Activated CD4-positive, alpha-beta memory T cell treated with anti-CD3 and anti-CD28 coated beads, Interleukin-2, amount 10 ng/mL, durations not matched to agents 7 days and 5 days (primary cell): ENCODE results near the gene COL17A1. TPM values are rescaled to one million over a fixed set of nuclear protein-coding genes. Genes with fewer than 3 reads are reported as not detected.

Experiments used
- CTCF ChIA-PET: fragments of 350-600 bp; sonication (Branson Sonifier 250); formaldehyde crosslinking; loops from one replicate; lab custom pipeline; 2021; ENCODE audit warnings: antibody characterized with exemption, inconsistent platforms; lab: Charles Lee
- POLR2A ChIA-PET: fragments of 350-600 bp; sonication (Branson Sonifier 250); formaldehyde crosslinking; loops from one replicate; lab custom pipeline; 2021; ENCODE audit warnings: antibody characterized with exemption; lab: Charles Lee
- DNase-seq: peaks from one replicate; pipeline ENCODE4 v3.0.0-alpha.2; 2020
- H3K27ac Mint-ChIP-seq: one replicate; pipeline ENCODE4 v1.8.0; 2021; ENCODE audit warnings: mild to moderate bottlenecking, mixed read lengths
- H3K27me3 Mint-ChIP-seq: one replicate; pipeline ENCODE4 v1.8.0; 2021; ENCODE audit warnings: mixed read lengths
- H3K36me3 Mint-ChIP-seq: one replicate; pipeline ENCODE4 v1.8.0; 2021; ENCODE audit warnings: low read depth, mixed read lengths
- H3K4me1 Mint-ChIP-seq: one replicate; pipeline ENCODE4 v1.8.0; 2021; ENCODE audit warnings: mixed read lengths
- H3K4me3 Mint-ChIP-seq: one replicate; pipeline ENCODE4 v1.8.0; 2021; ENCODE audit warnings: mild to moderate bottlenecking, mixed read lengths
- H3K9me3 Mint-ChIP-seq: one replicate; pipeline ENCODE4 v1.8.0; 2021; ENCODE audit warnings: mixed read lengths
- total RNA-seq, 2 experiments: library from RNA; stranded (reverse); gene quantifications; one replicate each; pipeline ENCODE4 v1.2.3, GENCODE V29; 2021

The COL17A1 gene
- total RNA-seq, 2 experiments from 2014 or later = not detected

DNA sequence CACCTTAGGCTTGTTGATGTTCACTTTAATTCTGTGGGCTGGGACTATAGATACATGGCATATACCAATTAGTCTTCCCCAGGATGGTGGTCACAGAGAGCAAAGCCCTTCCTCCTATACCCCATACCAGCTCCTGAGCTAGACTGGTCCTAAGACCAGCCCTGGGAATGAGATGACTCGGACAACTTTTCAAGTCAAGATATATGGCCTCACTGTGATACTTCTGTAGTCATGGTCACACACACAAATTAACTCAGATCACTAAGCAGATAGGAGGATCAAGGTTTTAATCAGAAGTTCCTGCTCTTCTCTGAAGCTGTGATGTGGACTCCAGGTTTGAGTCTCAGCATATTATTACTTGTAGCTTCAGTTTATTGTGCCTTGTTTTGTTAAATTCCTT lies 65.7 kb downstream of the COL17A1 start:
- Mint-ChIP-seq H3K27me3 (no peaks in the 10 kb centered on the region), H3K4me1 (peaks cover 19% of the 10 kb centered on the region), H3K9me3 (no peaks in the 10 kb centered on the region), H3K36me3 (peaks cover 62% of the 10 kb centered on the region), H3K27ac (no peak overlapping the region), H3K4me3 (no peak overlapping the region)
- ChIA-PET CTCF (no interaction called here), POLR2A (no interaction called here)
- no peak for DNase-seq

DNA sequence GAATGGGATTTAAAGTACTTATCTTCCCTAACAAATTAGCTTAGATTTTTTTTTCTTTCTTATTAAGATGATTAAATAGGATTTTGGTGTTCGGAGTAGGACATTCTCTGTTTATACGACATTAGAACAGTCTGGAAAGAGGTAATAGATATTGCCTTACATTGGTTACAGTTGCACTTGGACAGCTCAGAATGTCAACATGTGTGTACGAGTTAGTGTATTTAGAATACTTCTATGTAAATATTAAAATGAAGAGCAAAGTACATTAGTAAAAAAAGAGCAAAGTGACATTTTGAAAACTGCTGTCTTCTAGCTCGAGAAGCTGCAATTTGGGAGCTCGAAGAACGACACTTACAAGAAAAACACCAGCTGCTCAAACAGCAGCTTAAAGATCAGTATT lies 67.2 kb downstream of the COL17A1 start:
- peaks cover 57% of the 10 kb centered on the region for H3K36me3 Mint-ChIP-seq

DNA sequence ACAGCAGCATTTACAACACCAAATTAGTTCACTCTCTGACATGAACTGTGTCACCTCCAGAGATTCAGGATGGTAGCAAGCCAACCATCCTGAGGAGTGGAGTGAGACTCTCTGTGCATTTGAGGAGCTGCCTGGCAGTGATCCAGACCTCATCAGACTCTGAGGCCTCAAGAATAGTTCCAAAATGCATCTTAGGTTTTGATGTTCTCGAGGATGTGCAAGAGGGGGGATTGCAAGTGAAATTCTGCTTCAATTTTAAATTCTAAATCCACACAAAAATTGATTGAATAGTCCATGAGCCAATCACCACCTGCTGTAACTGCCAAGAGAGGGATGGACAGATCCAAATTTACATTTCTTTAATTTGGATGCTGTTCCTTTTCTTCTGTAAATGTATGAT lies 69.0 kb downstream of the COL17A1 start:
- ChIA-PET POLR2A (interaction anchor here (1.6 kb wide), 1 partner anchor 105 kb away, joined by 7 read pairs; the partner anchor contains the start of gene SFR1), CTCF (interaction anchor here (1.3 to 2.6 kb wide), 4 partner anchors 9 to 304 kb away, joined by 3 to 9 read pairs (median 4); partner anchors contain the start of gene SFR1)
- Mint-ChIP-seq H3K4me3 (no peak overlapping the region), H3K27ac (no peak overlapping the region), H3K4me1 (peaks cover 18% of the 10 kb centered on the region), H3K36me3 (peaks cover 56% of the 10 kb centered on the region), H3K9me3 (no peaks in the 10 kb centered on the region), H3K27me3 (no peaks in the 10 kb centered on the region)
- DNase-seq = no peak

More for the DNA sequence above, 67.2 kb downstream of the COL17A1 start:
- no peaks in the 10 kb centered on the region for H3K9me3 Mint-ChIP-seq
- ChIA-PET CTCF (interaction anchor here (0.9 to 2.6 kb wide), 6 partner anchors 10 to 306 kb away, joined by 3 to 9 read pairs (median 4); partner anchors contain the start of gene SFR1), POLR2A (interaction anchor here (0.8 to 1.8 kb wide), 4 partner anchors 13 to 51 kb away, joined by 3 to 5 read pairs (median 4); no protein-coding TSS in a partner anchor)
- H3K27me3 Mint-ChIP-seq = no peaks in the 10 kb centered on the region
- DNase-seq = no peak
- no peak overlapping the region for H3K27ac Mint-ChIP-seq
- H3K4me1 Mint-ChIP-seq = peaks cover 19% of the 10 kb centered on the region
- no peak overlapping the region for H3K4me3 Mint-ChIP-seq

DNA sequence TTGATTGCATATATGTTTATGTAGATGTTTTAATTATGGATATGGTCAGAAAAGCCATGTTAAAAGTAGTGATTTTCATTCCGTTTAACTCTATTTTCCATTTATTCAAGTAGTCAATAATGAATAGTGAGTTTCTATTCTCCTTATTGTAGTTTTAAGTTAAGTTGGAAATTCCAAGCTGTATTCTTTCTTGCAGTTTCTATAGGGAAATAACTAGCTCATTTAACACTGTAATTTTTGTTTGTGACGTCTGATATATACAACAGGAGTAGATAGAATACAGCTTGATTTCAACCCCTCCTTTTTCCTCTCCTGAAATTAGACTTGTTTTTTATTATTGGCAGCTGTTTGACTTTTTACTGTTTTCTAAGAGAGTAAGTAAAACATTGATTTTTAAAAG lies 71.5 kb downstream of the COL17A1 start:
- Mint-ChIP-seq H3K27me3 (no peaks in the 10 kb centered on the region), H3K36me3 (peaks cover 39% of the 10 kb centered on the region), H3K4me3 (no peak overlapping the region), H3K4me1 (peaks cover 7% of the 10 kb centered on the region), H3K9me3 (no peaks in the 10 kb centered on the region), H3K27ac (no peak overlapping the region)
- ChIA-PET CTCF (interaction anchor here (1.6 to 2.0 kb wide), 2 partner anchors 12 to 126 kb away, joined by 4 to 6 read pairs; no protein-coding TSS in a partner anchor), POLR2A (no interaction called here)
- DNase-seq = no peak

DNA sequence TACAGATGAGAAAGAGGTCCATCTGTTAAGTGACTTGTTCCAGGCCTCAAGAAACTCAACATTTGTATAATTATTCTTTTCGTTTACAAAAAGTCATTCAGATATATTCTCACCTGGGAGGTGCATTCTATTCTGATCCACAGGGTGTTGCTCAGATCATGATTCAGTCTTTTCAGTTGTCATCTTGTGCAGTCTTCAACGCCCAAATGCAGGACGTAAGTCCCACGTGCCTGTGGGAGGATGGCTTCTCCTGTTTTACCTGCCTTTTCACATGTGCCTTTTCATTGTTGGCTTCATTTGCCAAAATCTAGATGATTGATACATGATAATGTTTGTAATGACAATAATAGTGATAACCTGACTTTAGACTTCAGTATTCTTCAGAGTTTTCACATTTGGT lies 72.2 kb downstream of the COL17A1 start:
- DNase-seq = no peak
- H3K27me3 Mint-ChIP-seq = no peaks in the 10 kb centered on the region
- ChIA-PET CTCF (no interaction called here), POLR2A (no interaction called here)
- no peak overlapping the region for H3K4me3 Mint-ChIP-seq
- no peak overlapping the region for H3K27ac Mint-ChIP-seq
- peaks cover 37% of the 10 kb centered on the region for H3K36me3 Mint-ChIP-seq
- H3K4me1 Mint-ChIP-seq = peaks cover 7% of the 10 kb centered on the region
- H3K9me3 Mint-ChIP-seq = no peaks in the 10 kb centered on the region

DNA sequence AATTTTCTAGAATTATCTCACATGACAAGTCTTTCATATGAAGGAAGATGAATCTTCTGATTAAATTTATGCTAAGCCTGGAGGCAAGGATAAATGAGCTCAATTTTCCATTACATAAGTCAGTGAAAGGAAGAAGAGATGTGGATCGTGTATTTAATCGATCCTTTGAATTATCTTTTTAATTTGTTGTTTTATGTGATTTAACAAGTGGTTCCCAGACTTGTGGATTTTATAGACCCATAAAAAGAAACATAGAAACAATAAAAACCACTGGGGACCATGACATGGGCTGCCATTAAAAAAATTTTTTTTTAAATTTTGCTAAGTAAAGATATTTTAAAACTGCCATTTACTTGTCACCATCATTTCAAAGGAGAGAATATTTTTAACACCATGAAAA lies 73.8 kb downstream of the COL17A1 start:
- peaks cover 4% of the 10 kb centered on the region for H3K4me1 Mint-ChIP-seq
- no peaks in the 10 kb centered on the region for H3K27me3 Mint-ChIP-seq
- no peak for DNase-seq
- H3K9me3 Mint-ChIP-seq = no peaks in the 10 kb centered on the region
- CTCF ChIA-PET = interaction anchor here (1.6 to 1.8 kb wide), 2 partner anchors 109 to 315 kb away, joined by 4 to 5 read pairs; partner anchors contain the start of gene SFR1
- H3K27ac Mint-ChIP-seq = no peak overlapping the region
- no peak overlapping the region for H3K4me3 Mint-ChIP-seq
- POLR2A ChIA-PET = no interaction called here
- H3K36me3 Mint-ChIP-seq = peaks cover 30% of the 10 kb centered on the region

DNA sequence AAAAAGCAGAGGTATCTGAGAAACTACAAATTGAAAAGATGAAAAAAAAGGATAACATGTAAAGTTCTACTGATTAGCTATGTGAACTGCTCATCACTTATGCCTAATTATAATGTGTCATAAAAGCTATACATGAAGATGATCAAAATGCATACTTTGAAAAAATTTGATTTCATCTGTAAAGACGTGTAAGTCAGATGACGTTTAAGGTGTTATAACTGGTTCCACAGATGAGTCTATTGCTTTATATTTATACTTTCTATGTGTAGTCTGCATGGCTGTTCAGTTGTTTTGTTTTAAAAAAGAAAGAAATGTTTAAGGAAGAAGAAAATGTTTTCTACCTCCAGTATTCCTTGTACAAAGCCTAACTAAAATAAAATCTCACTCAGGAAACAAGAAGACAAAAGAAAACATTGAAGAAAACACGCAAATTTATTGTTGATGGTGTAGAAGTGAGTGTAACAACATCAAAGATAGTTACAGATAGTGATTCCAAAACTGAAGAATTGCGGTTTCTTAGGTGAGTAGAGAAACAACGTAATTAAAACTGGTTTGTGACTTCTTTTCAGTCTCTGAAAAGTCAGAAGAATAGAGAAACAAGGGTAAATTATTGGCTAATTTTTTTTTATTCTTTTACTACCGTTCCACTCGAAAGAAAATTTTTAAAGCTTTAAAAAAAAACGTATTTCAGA lies 80.4 kb downstream of the COL17A1 start:
- CTCF ChIA-PET = interaction anchor here (1.0 kb wide), 1 partner anchor 319 kb away, joined by 3 read pairs; no protein-coding TSS in a partner anchor
- peak overlapping the region; percentile 61 for H3K27ac Mint-ChIP-seq
- no peak overlapping the region for H3K4me3 Mint-ChIP-seq
- H3K4me1 Mint-ChIP-seq = peaks cover 31% of the 10 kb centered on the region
- no peaks in the 10 kb centered on the region for H3K27me3 Mint-ChIP-seq
- no peak for DNase-seq
- peaks cover 48% of the 10 kb centered on the region for H3K36me3 Mint-ChIP-seq
- POLR2A ChIA-PET = interaction anchor here (0.9 to 1.6 kb wide), 3 partner anchors 13 to 39 kb away, joined by 3 to 4 read pairs (median 3); no protein-coding TSS in a partner anchor
- no peaks in the 10 kb centered on the region for H3K9me3 Mint-ChIP-seq

DNA sequence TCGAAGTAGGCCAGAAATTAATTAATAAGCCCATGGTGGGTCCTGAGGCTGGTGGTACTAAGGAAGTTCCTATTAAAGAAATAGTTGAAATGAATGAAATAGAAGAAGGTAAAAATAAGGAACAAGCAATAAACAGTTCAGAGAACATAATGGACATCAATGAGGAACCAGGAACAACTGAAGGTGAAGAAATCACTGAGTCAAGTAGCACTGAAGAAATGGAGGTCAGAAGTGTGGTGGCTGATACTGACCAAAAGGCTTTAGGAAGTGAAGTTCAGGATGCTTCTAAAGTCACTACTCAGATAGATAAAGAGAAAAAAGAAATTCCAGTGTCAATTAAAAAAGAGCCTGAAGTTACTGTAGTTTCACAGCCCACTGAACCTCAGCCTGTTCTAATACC lies 82.8 kb downstream of the COL17A1 start:
- H3K27ac Mint-ChIP-seq = no peak overlapping the region
- peaks cover 56% of the 10 kb centered on the region for H3K36me3 Mint-ChIP-seq
- no peak for DNase-seq
- H3K27me3 Mint-ChIP-seq = no peaks in the 10 kb centered on the region
- H3K4me3 Mint-ChIP-seq = no peak overlapping the region
- CTCF ChIA-PET = no interaction called here
- peaks cover 31% of the 10 kb centered on the region for H3K4me1 Mint-ChIP-seq
- H3K9me3 Mint-ChIP-seq = no peaks in the 10 kb centered on the region
- POLR2A ChIA-PET = no interaction called here

DNA sequence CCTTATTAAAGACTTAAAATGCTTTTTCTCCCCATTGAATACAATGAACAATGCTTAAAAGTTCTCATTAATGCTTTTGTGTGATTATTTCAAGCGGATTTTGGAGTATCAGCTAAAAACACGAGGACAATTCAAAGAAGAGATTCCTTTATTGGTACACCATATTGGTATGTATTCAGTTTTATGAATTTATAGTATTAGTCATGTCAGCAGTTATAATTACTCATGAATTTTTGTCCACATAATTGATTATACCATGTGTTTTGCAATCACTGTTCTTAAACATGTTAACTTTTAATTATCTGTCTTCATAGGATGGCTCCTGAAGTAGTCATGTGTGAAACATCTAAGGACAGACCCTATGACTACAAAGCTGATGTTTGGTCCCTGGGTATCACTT lies 86.9 kb downstream of the COL17A1 start:
- H3K4me1 Mint-ChIP-seq = peaks cover 31% of the 10 kb centered on the region
- POLR2A ChIA-PET = no interaction called here

DNA sequence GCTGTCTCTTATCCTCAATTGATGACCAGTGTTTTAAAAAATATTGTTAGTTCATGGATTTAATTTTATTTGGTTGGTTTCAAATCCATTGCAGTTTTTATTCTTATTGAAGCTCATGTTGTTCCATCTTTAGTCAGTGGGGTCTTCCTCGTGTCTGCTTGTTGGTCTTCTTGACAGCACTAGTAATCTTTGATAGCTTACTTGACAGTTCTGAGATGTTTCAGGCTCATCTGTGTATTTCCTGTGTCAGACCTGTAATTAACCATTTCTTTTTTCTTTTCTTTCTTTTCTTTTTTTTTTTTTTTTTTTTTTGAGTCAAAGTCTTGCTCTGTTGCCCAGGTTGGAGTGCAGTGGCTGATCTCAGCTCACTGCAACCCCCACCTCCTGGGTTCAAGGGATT lies 90.5 kb downstream of the COL17A1 start:
- Mint-ChIP-seq H3K27me3 (no peaks in the 10 kb centered on the region), H3K4me1 (peaks cover 19% of the 10 kb centered on the region), H3K27ac (no peak overlapping the region), H3K36me3 (peaks cover 47% of the 10 kb centered on the region), H3K9me3 (no peaks in the 10 kb centered on the region), H3K4me3 (no peak overlapping the region)
- ChIA-PET POLR2A (no interaction called here), CTCF (interaction anchor here (0.6 kb wide), 1 partner anchor 107 kb away, joined by 4 read pairs; no protein-coding TSS in a partner anchor)
- DNase-seq = no peak

More for the DNA sequence above, 86.9 kb downstream of the COL17A1 start:
- no peaks in the 10 kb centered on the region for H3K9me3 Mint-ChIP-seq
- no peak overlapping the region for H3K4me3 Mint-ChIP-seq
- peaks cover 63% of the 10 kb centered on the region for H3K36me3 Mint-ChIP-seq
- H3K27me3 Mint-ChIP-seq = no peaks in the 10 kb centered on the region
- CTCF ChIA-PET = interaction anchor here (1.2 kb wide), 1 partner anchor 10 kb away, joined by 4 read pairs; no protein-coding TSS in a partner anchor
- DNase-seq = no peak
- no peak overlapping the region for H3K27ac Mint-ChIP-seq

DNA sequence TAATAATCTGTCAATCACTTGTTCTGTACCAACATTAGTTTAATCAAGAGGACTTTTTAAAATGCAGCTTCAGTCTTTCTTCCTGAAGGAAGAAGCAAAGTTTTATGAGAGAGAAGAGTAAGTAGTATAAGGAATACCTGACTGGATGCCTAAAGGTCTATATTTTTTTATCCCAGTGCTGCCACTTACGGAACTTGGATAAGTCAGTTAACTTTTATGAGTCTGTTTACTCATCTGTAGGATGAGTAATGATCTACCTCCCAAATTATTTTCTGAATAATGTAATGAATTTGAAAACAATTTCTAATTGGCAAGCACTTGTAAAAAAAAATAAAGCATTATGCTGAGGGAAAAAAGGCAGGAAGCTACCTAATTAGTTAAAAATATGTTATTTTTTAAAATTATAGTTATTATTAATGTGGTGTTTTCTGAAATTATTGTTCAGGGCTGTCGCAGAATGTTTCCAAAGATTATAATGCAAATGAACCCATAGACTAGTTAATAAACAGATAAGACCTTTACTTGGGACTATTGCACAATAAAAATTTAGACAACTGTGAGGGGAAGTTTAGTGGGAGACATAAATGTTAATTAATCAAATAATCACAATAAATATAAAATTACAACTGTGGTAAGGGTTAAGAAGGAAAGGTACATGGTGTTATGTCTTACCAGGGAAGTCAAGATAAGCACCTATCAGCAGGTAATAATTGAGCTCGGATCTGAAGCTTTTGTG lies 94.1 kb downstream of the COL17A1 start:
- Mint-ChIP-seq H3K4me3 (no peak overlapping the region), H3K27me3 (no peaks in the 10 kb centered on the region), H3K36me3 (peaks cover 24% of the 10 kb centered on the region), H3K27ac (no peak overlapping the region), H3K9me3 (no peaks in the 10 kb centered on the region), H3K4me1 (peaks cover 24% of the 10 kb centered on the region)
- ChIA-PET CTCF (interaction anchor here (0.9 kb wide), 1 partner anchor 8 kb away, joined by 3 read pairs; no protein-coding TSS in a partner anchor), POLR2A (no interaction called here)
- no peak for DNase-seq

DNA sequence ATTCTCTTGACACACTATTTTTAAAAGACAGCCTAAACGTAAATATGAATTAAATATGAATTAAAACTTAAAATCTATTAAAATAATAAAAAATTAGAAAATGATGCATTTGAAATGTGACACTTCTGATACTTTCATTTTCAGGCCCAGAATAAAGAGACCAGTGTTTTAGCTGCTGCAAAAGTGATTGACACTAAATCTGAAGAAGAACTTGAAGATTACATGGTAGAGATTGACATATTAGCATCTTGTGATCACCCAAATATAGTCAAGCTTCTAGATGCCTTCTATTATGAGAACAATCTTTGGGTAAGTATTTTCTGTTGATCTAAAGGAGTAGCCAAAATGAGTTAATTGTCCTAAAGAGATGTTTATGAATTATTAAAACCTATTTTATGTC lies 95.1 kb downstream of the COL17A1 start:
- H3K27me3 Mint-ChIP-seq = no peaks in the 10 kb centered on the region
- POLR2A ChIA-PET = no interaction called here
- H3K27ac Mint-ChIP-seq = no peak overlapping the region
- no peak for DNase-seq
- no peak overlapping the region for H3K4me3 Mint-ChIP-seq
- peaks cover 25% of the 10 kb centered on the region for H3K4me1 Mint-ChIP-seq
- peaks cover 19% of the 10 kb centered on the region for H3K36me3 Mint-ChIP-seq
- CTCF ChIA-PET = interaction anchor here (1.4 kb wide), 1 partner anchor 103 kb away, joined by 4 read pairs; no protein-coding TSS in a partner anchor
- no peaks in the 10 kb centered on the region for H3K9me3 Mint-ChIP-seq

DNA sequence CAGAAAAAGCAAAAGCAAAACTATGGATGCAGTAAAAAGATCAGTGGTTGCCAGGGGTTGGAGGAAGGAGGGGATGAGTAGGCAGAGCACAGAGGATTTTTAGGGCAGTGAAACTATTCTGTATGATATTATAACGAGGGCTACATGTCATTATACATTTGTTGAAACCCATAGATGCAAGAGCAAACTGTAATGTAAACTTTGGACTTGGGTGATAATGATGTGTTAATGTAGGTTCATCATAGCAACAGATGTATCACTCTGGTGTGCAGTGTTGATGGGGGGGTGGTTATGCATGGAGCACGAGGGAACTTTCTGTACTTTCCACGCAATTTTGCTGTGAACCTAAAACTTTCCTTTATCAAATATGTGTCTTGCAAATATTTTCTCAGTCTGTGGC lies 95.6 kb downstream of the COL17A1 start:
- POLR2A ChIA-PET = no interaction called here
- no peak overlapping the region for H3K27ac Mint-ChIP-seq
- H3K36me3 Mint-ChIP-seq = peaks cover 19% of the 10 kb centered on the region
- H3K4me3 Mint-ChIP-seq = no peak overlapping the region
- peaks cover 26% of the 10 kb centered on the region for H3K4me1 Mint-ChIP-seq
- H3K9me3 Mint-ChIP-seq = no peaks in the 10 kb centered on the region
- H3K27me3 Mint-ChIP-seq = no peaks in the 10 kb centered on the region
- CTCF ChIA-PET = interaction anchor here (1.4 kb wide), 1 partner anchor 102 kb away, joined by 4 read pairs; no protein-coding TSS in a partner anchor
- no peak for DNase-seq
